Measurements from ENCODE around the gene MAGEE2.
"Not testable (repeated sequence)": the region's sequence is repeated elsewhere in the genome, so short reads cannot be mapped to it uniquely, and the experiment has no call there.

MAGEE2 gene

DNA sequence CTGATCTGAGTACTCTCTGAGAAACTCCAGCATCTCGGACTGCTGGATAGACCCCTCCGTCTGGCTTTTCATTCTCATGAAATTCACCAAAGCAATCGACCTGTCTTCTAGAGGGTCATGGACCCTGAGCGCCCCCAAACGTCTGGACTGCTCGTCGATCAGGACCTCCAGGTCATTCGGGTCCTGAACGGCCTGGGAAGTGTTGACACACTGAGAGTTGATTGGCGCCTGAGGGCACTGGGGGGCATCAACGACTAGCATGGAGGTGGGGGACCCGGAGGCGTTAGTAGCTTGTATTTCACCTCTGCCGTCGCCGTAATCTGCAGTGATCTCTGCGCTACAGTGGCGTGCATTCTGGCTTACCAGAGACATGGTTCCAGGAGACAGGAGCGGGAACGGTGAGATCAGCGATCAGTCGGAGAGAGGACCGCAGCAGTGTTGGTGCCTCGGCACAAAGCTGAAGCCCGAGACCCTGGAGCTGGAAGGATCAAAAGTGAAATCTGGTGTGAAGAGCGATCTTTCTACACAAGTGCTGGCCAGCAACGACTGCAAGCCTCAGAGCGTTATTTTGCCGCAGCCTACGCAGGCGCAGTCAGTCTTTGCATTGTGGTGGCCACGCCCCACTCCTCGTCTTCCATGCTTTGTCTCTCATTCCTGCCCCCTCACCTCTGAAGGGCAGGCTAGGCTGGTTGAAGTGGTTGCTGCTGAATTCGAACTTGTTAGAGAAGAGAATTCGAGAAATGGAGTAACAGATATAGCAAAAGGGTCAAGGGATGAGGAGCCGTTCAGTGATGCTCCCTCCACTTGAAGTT is at the start of gene MAGEE2:
MAGEE2 (minus strand) TSS at position 575 of the 812 bp plus-strand sequence; CDS start at position 372, 203 bp downstream.
- DNase-seq (ENCODE audit: low read depth) = no peak
- H3K4me3 ChIP-seq (ENCODE audit: low read depth, low read length) = no peak within 1 kb of the TSS

- no peak for DNase-seq (ENCODE audit: low read depth)
These were observed 1.2 kb upstream of the MAGEE2 start for GRCh38 chrX:75786290-75786689.

GRCh38 chrX:75781611-75782010 is 3.4 kb downstream of the MAGEE2 start:
- no peak overlapping the region for H3K4me3 ChIP-seq (ENCODE audit: low read depth, low read length)
- DNase-seq (ENCODE audit: low read depth) = no peak

More at GRCh38 chrX:75786290-75786689, 1.2 kb upstream of the MAGEE2 start:
- no peak overlapping the region for H3K4me3 ChIP-seq (ENCODE audit: low read depth, low read length)

GRCh38 chrX:75768063-75768462 is 17.0 kb downstream of the MAGEE2 start:
- not testable (repeated sequence) for DNase-seq (ENCODE audit: low read depth); H3K4me3 ChIP-seq (ENCODE audit: low read depth, low read length)

DNA sequence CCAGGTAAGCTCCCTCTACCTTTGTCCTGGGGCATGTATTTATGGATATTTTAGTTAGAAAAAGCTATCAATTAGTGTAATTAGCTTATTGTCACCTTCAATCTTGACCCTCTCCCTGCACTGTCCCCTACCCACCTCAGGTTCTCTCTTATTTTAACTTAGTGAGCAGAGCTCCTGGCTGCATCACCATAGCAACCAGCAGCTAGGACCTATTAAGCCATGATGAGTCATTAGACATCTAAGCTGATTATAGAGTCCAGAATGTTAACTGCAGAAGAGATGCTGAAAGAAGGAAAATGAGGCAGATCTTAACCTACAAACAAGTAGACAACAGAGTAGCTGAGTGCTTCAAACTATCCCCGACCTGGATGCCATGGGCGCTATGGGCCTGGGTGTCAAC is 36.6 kb downstream of the MAGEE2 start:
- no peak overlapping the region for H3K4me3 ChIP-seq (ENCODE audit: low read depth, low read length)

DNA sequence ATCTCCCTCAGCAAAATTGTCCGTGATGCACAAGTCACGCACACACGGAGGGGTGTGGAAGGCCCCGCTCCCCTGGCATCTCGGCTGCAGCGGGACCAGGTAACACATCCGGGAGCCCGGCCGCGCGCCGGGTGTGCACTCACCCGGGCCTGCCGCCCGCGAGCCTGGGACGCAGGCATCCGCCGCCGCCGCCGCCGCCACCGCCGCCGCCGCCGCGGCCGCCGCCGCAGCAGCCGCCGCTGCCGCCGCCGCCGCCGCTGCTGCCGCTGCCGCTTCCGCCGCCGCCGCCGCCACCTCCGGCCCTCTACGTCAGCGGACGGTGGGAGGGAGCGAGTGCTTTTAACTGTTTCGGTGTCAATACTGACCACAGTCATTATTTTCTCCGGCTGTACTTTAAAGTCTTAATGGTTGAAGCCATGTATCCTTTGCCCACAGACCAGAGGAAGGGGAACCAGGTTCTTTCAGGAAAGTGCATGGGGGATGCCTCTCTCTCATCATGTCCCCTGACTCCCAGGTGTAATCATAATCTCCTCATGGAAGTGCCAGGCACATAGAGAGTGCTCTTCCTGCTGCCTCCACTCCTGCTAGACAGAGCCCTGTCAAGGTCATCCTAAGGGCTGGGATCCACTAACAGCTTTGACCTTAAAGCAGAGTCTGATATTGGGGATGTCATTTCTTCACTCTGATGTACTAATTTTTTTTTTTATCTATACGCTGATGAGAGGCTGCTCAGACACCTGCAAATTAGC is 38.0 kb downstream of the MAGEE2 start:
- no peak for DNase-seq (ENCODE audit: low read depth)
- peak overlapping the region; percentile 51 for H3K4me3 ChIP-seq (ENCODE audit: low read depth, low read length)

More for the DNA sequence above, 36.6 kb downstream of the MAGEE2 start:
- no peak for DNase-seq (ENCODE audit: low read depth)

Measured in skeletal muscle cell (primary cell).